Colon (tissue), 2 donors: ENCODE measurements around the gene THOC6.

Source experiments
- FAIRE-seq: peaks from 2 replicates; lab custom pipeline; 2012; peaks lifted over from hg19 to GRCh38; lab: Jason Lieb, UNC
- donor health status: control.
- donor health status: control.

The THOC6 gene

GRCh38 chr16:3015865-3016521 lies 7.8 kb upstream of the THOC6 start:
- FAIRE-seq, result no peak

- FAIRE-seq, result no peak
Observed at GRCh38 chr16:3017344-3017743, 6.5 kb upstream of the THOC6 start.

GRCh38 chr16:3017794-3018506 lies 5.9 kb upstream of the THOC6 start, which contains the start of gene CLDN6:
Gene CLDN6, minus strand, starts transcription at chr16:3018183. Its CDS starts 2,162 bp downstream, at chr16:3016021.
- no peak for FAIRE-seq

GRCh38 chr16:3019594-3020246 lies 4.1 kb upstream of the THOC6 start:
- no peak for FAIRE-seq

GRCh38 chr16:3020247-3020603 lies 3.6 kb upstream of the THOC6 start, which contains the start of gene TNFRSF12A:
Gene TNFRSF12A, plus strand, starts transcription at chr16:3020368. Its CDS starts 30 bp downstream, at chr16:3020398.
- no peak for FAIRE-seq

GRCh38 chr16:3020604-3021448 lies 3.0 kb upstream of the THOC6 start:
- no peak for FAIRE-seq

GRCh38 chr16:3021449-3022207 lies 2.2 kb upstream of the THOC6 start:
- no peak for FAIRE-seq

- no peak for FAIRE-seq
Observed at GRCh38 chr16:3022208-3022683, 1.6 kb upstream of the THOC6 start.

GRCh38 chr16:3022684-3023414 lies 986 bp upstream of the THOC6 start:
- no peak for FAIRE-seq

GRCh38 chr16:3023415-3023668 lies 493 bp upstream of the THOC6 start:
- no peak for FAIRE-seq

GRCh38 chr16:3025032-3026002 lies 1.5 kb downstream of the THOC6 start:
- no peak for FAIRE-seq

GRCh38 chr16:3026003-3026378 lies 2.2 kb downstream of the THOC6 start:
- FAIRE-seq, result no peak

- no peak for FAIRE-seq
Observed at GRCh38 chr16:3026609-3027488, 3.0 kb downstream of the THOC6 start.

GRCh38 chr16:3027489-3027795 lies 3.6 kb downstream of the THOC6 start:
- no peak for FAIRE-seq

GRCh38 chr16:3027983-3028715 lies 4.3 kb downstream of the THOC6 start:
- FAIRE-seq, result no peak

- no peak for FAIRE-seq
Observed at GRCh38 chr16:3028716-3029319, 5.0 kb downstream of the THOC6 start.

- FAIRE-seq, result no peak
Observed at GRCh38 chr16:3029491-3030221, 5.8 kb downstream of the THOC6 start.
